Smooth muscle cell of the brain vasculature (primary cell): ENCODE data around the gene SMARCA4.
"Not testable (repeated sequence)": the region's sequence is repeated elsewhere in the genome, so short reads cannot be mapped to it uniquely, and the experiment has no call there.

Experiments
- DNase-seq: peaks from one replicate; pipeline ENCODE4 v3.0.0-alpha.2; 2012; ENCODE audit warnings: low read depth, low spot score

Gene SMARCA4

DNA sequence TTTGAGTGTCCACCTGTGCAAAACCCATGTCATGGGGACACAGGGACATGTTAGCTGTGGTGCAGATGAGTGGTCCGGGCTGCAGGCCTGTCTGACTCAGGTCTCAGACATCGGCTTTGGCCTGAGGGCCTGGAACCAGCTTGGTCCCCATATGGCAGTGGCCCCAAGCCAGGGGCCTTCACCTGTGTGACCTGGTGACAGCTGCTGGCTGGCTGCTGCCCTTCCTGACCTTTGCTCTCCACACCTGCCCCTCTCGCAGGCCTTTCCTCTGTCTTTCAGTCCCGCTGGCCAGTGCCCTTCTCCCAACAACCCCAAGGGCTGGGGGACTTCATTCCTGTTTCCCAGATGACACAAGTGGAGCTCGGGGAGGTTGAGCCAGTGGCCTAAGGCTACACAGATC, 105.5 kb downstream of the SMARCA4 start:
- DNase-seq = no peak

DNA sequence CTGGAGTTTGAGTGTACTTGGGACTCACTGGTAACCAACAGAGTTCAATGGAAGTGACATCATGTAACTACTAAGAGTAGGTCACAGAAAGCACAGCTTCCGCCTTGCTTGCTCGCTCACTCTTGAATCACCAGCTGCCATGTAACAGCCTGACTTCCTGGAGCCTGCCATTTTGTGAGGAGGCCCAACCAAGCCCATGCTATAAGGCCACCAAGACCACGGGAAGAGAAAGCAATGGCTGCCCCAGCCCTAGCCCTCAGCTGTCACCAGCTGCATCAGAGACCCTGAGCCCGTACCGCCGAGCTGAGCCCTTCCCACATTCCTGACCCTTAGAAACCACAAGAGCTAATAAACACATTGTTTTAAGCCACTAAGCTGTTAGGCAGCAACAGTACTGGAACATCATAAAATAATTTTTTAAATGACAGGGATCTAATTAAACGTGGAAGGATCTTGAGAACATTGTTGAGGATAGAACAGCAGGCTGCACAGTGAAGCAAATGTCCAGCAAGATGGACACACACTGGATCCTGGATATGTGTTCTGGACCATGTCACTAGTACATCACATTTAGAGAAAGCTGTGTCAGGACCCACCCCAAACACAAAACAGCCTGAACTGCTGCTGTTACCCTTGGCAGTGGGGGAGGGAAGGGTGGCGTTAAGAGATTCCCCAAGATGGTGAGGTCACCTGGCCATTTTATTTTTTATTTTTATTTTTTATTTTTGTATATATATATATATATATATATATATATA, 106.7 kb downstream of the SMARCA4 start:
- DNase-seq = no peak

DNA sequence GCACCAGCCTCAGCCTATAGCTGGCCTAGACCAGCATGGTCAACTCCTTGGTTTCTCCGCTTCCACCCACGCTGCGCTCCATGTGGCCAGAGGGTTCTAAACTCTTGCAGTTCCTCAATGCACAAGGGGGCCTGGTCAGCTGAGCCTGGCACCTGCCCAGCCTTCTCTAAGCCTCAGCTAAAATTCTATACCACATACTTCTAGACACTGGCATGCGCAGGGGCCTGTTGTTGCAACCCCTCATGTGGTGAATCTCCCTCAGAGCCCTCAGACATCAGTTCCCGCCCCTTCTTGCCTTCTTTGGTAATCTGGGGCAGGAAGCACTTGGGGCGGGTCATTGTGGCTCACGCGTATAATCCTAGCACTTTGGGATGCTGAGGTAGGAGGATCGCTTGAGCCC, 108.7 kb downstream of the SMARCA4 start:
- DNase-seq = no peak

DNA sequence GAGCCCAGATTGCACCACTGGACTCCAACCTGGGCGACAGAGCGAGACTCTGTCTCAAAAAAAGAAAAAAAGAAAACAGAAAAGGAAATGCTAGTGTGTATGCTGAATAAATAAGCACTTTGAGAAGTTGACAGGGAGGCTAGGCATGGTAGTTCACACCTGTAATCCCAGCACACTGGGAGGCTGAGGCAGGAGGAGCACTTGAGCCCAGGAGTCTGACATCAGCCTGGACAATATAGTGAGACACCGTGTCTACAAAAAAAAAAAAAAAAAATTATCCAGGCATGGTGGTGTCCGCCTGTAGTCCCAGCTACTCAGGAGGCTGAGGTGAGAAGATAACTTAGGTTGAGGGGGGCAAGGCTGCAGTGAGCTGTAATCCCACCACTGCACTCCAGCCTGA, 109.3 kb downstream of the SMARCA4 start:
- no peak for DNase-seq

DNA sequence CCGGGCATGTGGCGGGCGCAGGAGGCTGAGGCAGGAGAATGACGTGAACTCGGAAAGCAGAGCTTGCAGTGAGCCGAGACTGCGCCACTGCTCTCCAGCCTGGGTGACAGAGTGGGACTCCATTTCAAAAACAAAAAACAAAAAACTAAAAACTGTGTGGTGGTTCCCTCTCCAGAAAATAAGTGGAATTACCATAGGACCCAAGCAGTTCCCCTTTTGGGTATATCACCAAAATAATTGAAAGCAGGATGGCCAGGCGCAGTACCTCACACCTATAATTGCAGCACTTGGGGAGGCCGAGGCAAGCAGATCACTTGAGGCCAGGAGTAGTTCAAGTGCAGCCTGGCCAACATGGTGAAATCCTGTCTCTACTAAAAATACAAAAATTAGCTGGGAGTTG, 112.7 kb downstream of the SMARCA4 start:
- DNase-seq = no peak

DNA sequence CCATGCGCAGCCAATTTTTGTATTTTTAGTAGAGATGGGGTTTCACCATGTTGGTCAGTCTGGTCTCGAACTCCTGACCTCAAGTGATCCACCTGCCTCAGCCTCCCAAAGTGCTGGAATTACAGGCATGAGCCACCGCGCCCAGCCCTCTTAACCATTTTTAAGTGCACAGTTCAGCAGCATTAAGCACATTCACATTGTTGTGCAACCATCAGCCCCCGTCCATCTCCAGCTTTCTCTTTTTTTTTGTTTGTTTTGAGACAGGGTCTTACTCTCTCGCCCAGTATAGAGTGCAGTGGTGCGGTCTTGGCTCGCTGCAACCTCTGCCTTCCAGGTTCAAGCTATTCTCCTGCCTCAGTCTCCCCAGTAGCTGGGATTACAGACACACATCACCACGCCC, 116.0 kb downstream of the SMARCA4 start:
- DNase-seq = not testable (repeated sequence)

DNA sequence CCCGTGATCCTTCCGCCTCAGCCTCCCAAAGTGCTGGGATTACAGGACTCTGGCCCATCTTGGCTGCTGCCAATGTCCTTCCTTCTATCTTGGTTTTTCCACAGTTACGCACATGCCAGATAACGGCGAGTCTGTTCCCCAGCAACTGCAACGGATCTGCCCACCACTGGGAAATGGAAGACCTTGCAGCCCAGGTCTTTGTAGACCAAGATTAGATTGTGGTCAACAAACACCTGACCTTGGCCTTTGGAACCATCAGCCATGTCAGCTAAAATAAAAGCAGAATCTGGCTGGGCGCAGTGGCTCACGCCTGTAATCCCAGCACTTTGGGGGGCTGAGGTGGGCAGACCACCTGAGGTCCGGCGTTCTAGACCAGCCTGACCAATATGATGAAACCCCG, 118.1 kb downstream of the SMARCA4 start:
- no peak for DNase-seq

DNA sequence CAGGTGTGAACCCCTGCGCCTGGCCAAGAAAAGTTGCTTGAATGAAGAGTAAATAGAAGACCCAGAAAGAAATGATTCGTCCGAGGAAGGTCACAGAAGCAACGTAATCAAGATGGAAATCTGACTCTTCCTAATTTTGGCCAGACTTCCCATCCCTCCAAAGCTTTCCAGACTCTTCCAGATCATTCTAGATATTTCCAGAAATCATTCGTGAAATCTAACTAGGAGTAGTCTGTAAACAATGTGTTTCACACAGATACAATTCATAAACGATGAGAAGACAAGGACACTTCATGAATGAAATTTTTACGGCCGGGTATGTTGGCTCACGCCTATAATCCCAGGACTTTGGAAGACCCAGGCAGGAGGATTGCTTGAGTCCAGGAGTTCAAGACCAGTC, 119.2 kb downstream of the SMARCA4 start:
- DNase-seq = no peak

DNA sequence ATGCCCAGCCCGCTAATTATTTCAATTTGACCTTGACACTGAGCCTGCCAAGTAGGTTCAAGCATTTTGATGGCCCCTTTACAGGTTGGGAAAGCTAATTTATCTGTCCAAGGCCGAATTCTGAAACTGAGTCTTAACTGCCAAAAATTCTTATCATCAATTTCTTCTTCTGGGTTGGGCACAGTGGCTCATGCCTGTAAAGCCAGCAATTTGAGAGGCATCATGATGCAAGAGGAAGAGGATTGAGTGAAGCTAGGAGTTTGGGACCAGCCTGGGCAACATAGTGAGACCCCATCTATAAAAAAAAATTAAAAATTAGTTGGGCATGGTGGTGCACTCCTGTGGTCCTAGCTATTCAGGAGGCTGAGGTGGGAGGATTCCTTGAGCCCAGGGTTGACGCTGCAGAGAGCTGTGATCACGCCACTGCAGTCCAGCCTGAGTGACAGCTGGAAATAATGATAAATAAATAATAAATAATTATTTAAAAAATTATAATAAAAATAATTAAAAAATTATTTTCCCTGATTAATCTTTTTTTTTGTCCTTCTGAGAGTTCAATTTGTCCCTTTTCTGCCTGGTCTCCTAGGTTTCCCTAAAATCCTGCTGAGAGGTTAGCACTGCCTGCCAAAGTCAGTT, 127.2 kb downstream of the SMARCA4 start:
- DNase-seq = no peak

DNA sequence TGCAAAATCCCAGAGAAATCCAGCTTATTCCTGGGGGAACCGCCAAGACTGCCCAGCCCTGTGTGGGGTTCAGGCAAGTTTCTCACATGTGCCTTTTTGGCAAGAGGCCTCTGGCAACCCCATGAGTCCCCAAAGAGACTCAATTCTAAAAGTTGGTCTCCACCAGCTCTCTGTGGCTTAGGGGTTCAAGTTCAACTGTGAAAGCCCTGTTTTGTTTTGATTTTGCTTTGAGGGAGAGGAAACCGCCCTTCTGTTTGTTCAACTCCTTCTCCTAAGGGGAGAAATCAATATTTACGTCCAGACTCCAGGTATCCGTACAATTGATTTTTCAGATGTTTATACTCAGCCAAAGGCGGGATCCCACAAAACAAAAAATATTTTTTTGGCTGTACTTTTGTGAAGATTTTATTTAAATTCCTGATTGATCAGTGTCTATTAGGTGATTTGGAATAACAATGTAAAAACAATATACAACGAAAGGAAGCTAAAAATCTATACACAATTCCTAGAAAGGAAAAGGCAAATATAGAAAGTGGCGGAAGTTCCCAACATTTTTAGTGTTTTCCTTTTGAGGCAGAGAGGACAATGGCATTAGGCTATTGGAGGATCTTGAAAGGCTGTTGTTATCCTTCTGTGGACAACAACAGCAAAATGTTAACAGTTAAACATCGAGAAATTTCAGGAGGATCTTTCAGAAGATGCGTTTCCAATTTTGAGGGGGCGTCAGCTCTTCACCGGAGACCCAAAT, 127.8 kb downstream of the SMARCA4 start:
- DNase-seq = no peak

DNA sequence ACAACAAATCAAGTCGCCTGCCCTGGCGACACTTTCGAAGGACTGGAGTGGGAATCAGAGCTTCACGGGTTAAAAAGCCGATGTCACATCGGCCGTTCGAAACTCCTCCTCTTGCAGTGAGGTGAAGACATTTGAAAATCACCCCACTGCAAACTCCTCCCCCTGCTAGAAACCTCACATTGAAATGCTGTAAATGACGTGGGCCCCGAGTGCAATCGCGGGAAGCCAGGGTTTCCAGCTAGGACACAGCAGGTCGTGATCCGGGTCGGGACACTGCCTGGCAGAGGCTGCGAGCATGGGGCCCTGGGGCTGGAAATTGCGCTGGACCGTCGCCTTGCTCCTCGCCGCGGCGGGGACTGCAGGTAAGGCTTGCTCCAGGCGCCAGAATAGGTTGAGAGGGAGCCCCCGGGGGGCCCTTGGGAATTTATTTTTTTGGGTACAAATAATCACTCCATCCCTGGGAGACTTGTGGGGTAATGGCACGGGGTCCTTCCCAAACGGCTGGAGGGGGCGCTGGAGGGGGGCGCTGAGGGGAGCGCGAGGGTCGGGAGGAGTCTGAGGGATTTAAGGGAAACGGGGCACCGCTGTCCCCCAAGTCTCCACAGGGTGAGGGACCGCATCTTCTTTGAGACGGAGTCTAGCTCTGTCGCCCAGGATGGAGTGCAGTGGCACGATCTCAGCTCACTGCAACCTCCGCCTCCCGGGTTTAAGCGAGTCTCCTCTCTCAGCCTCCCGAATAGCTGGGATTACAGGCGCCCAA, 128.6 kb downstream of the SMARCA4 start, which contains the start of gene LDLR:
TSS of gene LDLR (plus strand) at position 210 of the 760 bp plus-strand sequence. CDS start at position 296, 86 bp downstream.
- DNase-seq = peak; percentile 89

DNA sequence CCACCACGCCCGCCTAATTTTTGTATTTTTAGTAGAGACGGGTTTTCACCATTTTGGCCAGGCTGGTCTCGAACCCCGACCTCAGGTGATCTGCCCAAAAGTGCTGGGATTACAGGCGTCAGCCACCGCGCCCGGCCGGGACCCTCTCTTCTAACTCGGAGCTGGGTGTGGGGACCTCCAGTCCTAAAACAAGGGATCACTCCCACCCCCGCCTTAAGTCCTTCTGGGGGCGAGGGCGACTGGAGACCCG, 129.1 kb downstream of the SMARCA4 start:
- not testable (repeated sequence) for DNase-seq

DNA sequence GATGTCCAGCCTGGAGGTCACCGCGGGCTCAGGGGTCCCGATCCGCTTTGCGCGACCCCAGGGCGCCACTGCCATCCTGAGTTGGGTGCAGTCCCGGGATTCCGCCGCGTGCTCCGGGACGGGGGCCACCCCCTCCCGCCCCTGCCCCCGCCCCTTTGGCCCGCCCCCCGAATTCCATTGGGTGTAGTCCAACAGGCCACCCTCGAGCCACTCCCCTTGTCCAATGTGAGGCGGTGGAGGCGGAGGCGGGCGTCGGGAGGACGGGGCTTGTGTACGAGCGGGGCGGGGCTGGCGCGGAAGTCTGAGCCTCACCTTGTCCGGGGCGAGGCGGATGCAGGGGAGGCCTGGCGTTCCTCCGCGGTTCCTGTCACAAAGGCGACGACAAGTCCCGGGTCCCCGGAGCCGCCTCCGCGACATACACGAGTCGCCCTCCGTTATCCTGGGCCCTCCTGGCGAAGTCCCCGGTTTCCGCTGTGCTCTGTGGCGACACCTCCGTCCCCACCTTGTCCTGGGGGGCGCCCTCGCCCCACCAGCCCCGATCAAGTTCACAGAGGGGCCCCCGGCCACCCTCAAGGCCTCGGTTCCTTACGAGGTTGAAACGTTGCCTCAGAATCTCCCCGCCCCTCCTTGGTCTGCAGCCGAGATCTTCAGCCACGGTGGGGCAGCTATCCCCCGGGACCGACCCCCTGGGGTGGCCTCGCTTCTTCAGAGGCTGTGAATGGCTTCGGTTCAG, 129.6 kb downstream of the SMARCA4 start:
- DNase-seq = peak; percentile 90

DNA sequence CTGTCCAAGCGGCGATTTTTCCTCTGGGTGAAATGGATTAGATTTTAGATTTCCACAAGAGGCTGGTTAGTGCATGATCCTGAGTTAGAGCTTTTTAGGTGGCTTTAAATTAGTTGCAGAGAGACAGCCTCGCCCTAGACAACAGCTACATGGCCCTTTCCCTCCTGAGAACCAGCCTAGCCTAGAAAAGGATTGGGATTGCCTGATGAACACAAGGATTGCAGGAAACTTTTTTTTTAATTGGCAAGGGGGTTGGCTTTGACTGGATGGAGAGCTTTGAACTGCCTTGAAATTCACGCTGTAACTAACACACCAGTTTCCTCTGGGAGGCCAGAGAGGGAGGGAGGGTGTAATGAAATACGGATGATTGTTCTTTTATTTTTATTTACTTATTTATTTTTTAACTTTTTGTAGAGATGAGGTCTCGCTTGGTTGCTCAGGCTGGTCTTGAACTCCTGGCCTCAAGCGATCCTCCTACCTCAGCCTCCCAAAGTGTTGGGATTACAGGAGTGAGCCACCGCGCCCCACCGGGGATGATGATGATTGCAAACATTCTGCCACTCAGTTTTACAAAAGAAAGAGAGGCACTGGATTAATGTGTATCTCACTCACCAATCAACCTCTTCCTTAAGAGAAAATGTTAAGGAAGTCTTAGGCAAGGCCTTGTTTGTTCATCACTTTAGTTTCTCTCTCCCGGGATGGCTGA, 130.3 kb downstream of the SMARCA4 start:
- DNase-seq = no peak

DNA sequence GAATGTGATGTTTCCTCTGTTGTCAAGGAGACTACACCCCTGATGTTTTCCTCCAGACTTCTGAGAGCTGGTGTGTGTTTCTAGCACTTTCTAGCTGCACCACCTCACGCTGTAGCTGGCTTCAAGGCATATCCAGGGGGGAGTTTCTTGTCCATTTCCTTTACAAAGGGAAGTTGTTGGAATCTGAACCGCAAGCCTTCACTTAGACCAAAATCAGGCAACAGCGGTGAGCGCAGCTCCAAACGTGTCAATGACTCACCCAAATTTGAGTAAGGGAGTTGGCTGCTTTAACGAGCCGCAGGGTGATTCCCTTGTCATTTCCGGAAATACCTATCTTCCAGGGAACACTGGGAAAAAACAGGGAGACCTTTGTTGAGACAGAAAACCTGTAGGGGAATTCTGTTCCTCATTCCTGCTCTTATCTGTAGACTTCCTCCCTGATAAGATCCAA, 130.9 kb downstream of the SMARCA4 start:
- no peak for DNase-seq

DNA sequence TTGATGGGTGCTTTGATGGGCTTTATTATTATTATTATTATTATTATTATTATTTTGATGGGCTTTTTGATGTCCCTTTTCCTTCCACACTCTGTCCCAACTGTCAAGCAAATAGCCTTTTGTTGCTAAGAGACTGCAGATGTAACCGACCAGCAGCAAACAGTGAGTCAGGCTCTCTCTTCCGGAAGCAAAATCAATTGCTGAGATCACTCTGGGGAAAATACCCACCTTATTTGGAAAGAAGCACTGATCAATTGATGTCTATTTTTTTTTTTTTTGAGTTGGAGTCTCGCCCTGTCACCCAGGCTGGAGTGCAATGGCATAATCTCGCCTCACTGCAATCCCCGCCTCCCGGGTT, 131.3 kb downstream of the SMARCA4 start:
- no peak for DNase-seq

DNA sequence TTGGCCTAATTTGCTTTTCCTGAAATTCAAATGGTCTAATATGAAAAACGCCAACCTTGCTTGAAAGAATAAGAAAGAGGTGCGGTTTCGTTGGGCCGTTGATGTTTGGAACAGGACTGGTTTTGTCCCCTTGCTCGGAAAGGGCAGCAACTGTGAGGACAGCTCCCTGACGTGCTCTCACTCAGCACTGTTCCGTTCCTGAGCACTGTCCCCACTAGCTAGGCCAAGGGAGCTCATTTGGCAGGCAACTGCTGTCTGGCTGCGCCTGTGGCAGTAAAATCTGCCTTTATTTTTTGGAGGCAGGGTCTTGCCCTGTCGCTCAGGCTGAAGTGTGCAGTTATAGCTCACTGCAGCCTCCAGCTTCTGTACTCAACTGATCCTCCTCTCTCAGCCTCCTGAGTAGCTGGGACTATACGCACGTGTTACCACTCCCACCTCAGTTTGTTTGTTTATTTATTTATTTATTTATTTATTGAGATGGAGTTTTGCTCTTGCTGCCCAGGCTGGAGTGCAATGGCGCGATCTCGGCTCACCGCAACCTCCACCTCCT, 132.9 kb downstream of the SMARCA4 start:
- no peak for DNase-seq

DNA sequence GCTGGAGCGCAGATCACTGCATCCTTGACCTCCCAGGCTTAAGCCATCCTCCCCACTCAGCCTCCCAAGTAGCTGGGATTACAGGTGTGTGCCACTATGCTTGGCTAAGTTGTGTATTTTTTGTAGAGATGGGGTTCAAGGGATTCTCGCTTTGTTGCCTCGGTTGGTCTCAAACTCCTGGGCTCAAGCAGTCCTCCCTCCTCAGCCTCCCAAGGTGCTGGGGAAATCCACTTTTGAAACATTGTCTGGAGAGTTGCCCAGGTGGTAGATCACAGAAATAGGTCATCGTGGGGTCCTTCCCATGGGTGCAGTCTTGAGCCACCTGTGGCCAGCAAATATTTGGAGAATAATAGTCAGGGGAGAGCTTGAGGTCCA, 133.7 kb downstream of the SMARCA4 start:
- DNase-seq = no peak

DNA sequence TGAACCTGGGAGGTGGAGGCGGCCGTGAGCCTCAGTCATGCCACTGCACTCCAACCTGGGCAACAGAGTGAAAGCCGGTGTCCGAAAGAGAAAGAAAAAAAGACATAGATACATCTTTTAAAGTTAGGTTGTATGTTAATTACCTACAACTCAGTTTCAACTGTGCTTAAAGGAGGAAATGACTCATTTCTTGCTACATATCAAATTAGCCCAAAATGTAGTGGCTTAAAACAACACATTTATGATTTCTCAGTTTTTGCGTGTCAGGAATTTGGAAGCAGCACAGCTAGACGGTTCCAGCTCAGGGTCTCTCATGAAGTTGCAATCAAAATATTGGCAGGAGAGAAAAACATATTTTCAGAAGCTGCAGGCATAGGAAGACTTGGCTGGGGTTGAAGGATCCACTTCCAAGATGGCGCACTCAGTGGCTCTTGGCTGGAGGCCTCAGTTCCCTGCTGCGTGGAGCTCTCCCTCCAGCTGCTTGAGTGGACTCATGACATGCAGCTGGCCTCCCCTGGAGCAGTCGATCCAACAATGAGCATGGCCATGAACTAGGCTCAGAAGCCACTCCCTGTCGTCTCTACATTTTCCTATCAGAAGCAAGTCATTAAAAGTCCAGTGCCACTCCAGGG, 135.5 kb downstream of the SMARCA4 start:
- peak; percentile 90 for DNase-seq

DNA sequence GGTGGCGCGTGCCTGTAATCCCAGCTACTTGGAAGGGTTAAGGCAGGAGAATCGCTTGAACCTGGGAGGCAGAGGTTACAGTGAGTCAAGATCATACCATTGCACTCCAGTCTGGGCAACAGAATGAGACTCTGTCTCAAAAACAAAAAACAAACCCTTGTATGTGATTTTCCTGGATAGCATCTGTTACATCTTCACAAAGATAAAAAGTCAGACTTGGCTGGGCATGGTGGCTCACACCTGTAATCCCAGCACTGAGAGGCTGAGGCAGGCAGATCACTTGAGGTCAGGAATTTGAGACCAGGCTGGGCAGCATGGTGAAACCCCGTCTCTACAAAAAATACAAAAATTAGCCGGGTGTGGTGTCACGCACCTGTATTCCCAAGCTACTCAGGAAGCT, 136.5 kb downstream of the SMARCA4 start:
- DNase-seq = not testable (repeated sequence)
